ENCODE measurements around the gene HOXA5.

Gene HOXA5

DNA sequence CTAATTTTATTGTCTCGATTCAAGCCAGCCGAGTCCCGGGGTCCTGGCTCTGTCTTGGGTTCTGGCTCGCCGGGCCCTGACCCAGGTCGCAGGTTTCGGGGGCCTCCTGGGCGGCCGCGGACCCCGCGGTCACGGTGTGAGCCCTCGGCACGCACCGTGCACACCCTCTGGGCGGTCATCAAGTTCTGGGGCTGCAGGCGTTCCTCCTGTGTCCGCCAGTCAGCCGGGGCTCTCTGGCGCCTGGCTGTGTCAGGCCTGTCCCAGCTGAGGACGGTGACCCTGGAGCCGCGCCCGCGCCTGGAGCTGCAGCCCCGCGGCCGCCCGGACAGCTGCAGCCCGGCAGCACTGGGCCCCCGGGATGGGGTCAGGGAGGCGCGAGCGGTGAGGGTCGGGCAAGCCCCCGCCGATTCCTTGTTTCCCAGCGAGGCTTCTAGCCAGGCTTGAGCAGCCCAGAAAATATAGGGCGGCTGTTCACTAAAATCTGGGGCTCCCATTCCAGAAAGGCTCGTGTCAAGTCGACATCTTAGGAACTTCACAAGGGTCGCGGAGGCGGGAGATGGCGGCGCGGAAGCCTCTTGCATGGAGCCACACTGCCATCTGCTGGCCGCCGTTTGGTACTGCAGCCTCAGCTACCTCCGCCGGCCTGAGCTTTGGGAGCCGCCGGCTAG is 17.2 kb upstream of the HOXA5 start:
- TF ChIP-seq, protein P1, sequence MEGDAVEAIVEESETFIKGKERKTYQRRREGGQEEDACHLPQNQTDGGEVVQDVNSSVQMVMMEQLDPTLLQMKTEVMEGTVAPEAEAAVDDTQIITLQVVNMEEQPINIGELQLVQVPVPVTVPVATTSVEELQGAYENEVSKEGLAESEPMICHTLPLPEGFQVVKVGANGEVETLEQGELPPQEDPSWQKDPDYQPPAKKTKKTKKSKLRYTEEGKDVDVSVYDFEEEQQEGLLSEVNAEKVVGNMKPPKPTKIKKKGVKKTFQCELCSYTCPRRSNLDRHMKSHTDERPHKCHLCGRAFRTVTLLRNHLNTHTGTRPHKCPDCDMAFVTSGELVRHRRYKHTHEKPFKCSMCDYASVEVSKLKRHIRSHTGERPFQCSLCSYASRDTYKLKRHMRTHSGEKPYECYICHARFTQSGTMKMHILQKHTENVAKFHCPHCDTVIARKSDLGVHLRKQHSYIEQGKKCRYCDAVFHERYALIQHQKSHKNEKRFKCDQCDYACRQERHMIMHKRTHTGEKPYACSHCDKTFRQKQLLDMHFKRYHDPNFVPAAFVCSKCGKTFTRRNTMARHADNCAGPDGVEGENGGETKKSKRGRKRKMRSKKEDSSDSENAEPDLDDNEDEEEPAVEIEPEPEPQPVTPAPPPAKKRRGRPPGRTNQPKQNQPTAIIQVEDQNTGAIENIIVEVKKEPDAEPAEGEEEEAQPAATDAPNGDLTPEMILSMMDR (IDR thresholded peaks at IDR 0.05; ENCODE audit: unreplicated experiment in 3 of 3): peak; percentile 98 to 99 (median 99)
- Mint-ChIP-seq H3K4me3 (peak overlapping the region; percentile 87 to 95 (median 93)), H3K27me3 (ENCODE audit: low read depth) (peaks cover 4% of the 10 kb centered on the region), H3K27ac (peak overlapping the region; percentile 99 to 100 (median 99)), H3K36me3 (ENCODE audit: low read depth) (peaks cover 35% of the 10 kb centered on the region), H3K9me3 (no peaks in the 10 kb centered on the region), H3K4me1 (peaks cover 29% of the 10 kb centered on the region)

DNA sequence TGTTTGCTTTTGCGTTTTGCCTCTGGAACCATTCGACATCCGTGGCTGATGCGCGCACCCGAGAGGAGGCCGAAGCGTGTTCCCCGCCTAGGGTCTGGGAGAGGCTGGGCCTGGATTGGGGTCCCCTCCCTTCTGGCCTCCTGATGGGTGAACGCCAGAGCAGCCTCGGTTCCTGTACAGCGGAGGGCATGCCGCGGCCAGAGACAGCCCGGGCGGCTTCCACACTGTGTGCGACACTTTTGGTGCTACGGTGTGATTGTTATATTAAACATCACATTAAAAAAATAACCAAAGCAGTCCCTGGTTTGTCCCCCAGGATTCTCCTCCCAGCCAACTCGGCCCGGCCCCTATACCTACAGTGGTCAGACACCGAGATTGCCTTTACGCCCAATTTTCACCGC is 16.7 kb upstream of the HOXA5 start:
- H3K36me3 Mint-ChIP-seq (ENCODE audit: low read depth): peaks cover 32% of the 10 kb centered on the region
- peaks cover 29% of the 10 kb centered on the region for H3K4me1 Mint-ChIP-seq
- peak overlapping the region; percentile 97 to 100 (median 99) for H3K27ac Mint-ChIP-seq
- no peaks in the 10 kb centered on the region for H3K9me3 Mint-ChIP-seq
- TF ChIP-seq, protein P1 (IDR thresholded peaks at IDR 0.05; ENCODE audit: unreplicated experiment in 3 of 3): no peak
- peak overlapping the region; percentile 84 to 95 (median 86) for H3K4me3 Mint-ChIP-seq
- H3K27me3 Mint-ChIP-seq (ENCODE audit: low read depth): peaks cover 4% of the 10 kb centered on the region

DNA sequence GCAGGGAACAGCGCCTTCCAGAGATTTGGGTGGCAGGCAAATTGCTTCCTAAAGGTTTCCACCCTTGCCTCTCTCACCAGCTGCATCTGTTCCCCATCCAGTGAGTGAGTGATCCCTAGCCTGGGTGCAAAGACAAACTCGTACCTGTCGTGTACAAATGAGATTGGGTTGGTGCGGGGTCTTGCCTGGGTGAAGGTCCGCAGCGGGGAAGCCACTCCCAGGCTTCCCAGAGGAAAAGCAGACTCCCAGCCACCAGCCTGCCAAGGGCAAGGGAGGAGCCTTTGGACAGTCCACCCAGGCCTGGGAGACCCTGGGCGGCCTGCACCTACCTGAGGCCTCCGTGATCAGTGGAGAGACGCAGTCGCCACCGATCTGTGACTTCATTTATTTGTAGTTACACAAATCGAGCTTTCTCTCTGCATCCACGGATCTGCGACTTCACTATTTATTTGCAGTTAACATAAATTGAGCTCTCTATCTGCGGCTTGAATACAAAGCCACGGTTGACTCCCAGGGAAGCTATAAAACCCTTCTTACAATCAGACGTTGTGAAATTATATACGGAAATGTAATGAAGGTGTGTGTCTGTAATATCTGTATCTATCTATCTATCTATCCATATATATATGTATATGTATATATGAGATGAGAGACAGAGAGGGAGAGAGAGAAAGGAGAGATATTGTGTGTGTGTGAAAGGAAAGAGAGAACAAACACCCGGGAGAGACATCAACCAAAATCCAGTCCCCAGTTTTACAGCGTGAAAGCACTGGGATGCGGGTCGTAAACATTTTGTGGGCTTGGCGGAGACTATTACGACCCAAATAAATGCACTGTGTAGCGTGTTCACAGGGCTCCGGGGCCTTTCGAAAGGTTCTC is 16.0 kb upstream of the HOXA5 start:
- H3K4me3 Mint-ChIP-seq: peak overlapping the region; percentile 84 to 95 (median 86)
- H3K27ac Mint-ChIP-seq: peak overlapping the region; percentile 97 to 100 (median 99)
- peaks cover 4% of the 10 kb centered on the region for H3K27me3 Mint-ChIP-seq (ENCODE audit: low read depth)
- TF ChIP-seq, protein P1 (IDR thresholded peaks at IDR 0.05; ENCODE audit: unreplicated experiment in 3 of 3): no peak
- H3K4me1 Mint-ChIP-seq: peaks cover 34% of the 10 kb centered on the region
- H3K36me3 Mint-ChIP-seq (ENCODE audit: low read depth): peaks cover 32% of the 10 kb centered on the region
- H3K9me3 Mint-ChIP-seq: no peaks in the 10 kb centered on the region

DNA sequence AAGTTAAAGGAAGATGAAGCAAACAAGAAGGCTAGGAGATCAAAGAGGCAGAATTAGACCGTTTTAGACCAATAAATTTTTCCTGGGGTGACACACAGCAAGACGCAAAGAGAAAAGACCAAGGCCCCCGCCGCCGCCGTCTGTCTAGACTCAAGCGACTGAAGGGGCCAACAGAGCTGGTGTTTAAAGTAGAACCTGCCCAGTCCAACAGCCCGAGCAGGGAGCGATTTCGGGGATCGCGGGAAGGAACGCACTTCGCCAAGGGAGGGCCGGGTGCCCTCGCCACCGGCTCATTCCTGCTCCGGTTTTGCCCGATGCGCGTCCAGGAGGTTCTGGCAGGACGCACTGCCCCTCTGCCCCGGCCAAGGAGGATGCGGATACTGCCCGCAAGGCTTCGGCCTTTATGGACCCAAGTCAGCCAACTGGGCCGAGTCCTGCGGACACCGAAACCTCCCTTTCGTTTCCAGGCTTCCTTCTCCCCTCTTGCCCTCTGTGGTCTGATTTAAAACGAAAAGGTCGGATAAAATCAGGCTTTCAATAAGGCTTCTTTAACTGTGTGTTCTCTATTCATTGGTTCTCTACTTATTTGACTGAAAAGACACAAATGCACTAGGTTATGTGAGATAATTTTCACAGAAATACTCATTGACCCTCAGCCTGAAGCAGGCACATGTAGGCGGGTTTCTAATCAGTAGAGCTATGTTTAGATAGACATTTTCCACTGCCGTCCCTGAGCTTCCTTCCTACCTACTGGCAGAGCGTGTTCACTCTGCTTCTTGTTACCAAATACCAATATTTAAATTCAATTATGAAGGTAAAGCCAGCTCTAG is 15.2 kb upstream of the HOXA5 start:
- Mint-ChIP-seq H3K4me1 (peaks cover 43% of the 10 kb centered on the region), H3K27me3 (ENCODE audit: low read depth) (peaks cover 4% of the 10 kb centered on the region), H3K27ac (peak overlapping the region; percentile 97 to 100 (median 99)), H3K4me3 (peak overlapping the region; percentile 84 to 95 (median 86)), H3K36me3 (ENCODE audit: low read depth) (peaks cover 32% of the 10 kb centered on the region), H3K9me3 (no peaks in the 10 kb centered on the region)
- TF ChIP-seq, protein P1 (IDR thresholded peaks at IDR 0.05; ENCODE audit: unreplicated experiment in 3 of 3): no peak

DNA sequence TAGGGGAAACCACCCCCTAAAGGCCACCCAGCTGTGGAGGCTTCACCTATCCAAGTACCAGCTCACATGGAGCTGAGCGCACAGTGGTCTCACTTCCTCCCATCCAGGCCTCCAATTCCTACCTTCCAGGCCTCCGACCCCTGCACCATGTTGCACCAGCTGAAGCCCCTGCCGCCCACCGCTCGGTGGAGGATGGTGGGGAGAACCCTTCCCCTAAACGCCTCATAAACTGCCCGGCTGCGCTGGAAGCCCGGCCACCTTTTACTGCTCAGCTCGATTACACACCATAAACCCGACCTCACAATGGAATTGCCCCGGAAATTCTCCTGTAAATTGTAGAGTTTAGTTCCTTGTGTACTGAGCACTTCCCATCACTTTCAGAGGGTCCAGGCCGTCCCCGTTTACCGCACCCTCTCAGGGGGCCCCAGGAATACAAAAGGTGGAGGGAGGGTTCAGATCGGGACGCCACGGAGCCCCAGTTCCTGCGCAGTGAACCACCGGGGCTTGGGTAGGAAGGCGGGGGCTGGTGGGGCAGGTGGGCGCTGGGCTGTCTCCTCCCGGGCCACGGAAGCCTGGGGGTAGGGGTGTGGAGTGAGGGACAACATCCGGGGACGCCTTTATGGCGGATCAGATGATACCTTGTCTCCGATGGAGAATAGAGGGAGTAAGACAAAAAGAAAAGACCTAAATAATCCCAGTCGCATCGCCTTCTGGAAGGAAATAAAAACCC is 14.4 kb upstream of the HOXA5 start:
- Mint-ChIP-seq H3K4me1 (peaks cover 49% of the 10 kb centered on the region), H3K27me3 (ENCODE audit: low read depth) (peaks cover 4% of the 10 kb centered on the region), H3K9me3 (no peaks in the 10 kb centered on the region), H3K36me3 (ENCODE audit: low read depth) (peaks cover 26% of the 10 kb centered on the region), H3K27ac (peak overlapping the region; percentile 97 to 100 (median 99)), H3K4me3 (peak overlapping the region; percentile 84 to 95 (median 86))
- TF ChIP-seq, protein P1 (IDR thresholded peaks at IDR 0.05; ENCODE audit: unreplicated experiment in 3 of 3): no peak

All from nephron (organoid).